GM18526 (cell line): Measurements from ENCODE around the gene UVRAG.
A peak's percentile ranks its signal among the peaks of the same experiment; 100 is the strongest.

Experiments used
- POLR2A ChIP-seq: IDR thresholded peaks from 3 replicates; pipeline ENCODE4 v1.6.1; 2011; ENCODE audit not compliant: insufficient read length; ENCODE audit errors: extremely low read depth

The UVRAG gene

DNA sequence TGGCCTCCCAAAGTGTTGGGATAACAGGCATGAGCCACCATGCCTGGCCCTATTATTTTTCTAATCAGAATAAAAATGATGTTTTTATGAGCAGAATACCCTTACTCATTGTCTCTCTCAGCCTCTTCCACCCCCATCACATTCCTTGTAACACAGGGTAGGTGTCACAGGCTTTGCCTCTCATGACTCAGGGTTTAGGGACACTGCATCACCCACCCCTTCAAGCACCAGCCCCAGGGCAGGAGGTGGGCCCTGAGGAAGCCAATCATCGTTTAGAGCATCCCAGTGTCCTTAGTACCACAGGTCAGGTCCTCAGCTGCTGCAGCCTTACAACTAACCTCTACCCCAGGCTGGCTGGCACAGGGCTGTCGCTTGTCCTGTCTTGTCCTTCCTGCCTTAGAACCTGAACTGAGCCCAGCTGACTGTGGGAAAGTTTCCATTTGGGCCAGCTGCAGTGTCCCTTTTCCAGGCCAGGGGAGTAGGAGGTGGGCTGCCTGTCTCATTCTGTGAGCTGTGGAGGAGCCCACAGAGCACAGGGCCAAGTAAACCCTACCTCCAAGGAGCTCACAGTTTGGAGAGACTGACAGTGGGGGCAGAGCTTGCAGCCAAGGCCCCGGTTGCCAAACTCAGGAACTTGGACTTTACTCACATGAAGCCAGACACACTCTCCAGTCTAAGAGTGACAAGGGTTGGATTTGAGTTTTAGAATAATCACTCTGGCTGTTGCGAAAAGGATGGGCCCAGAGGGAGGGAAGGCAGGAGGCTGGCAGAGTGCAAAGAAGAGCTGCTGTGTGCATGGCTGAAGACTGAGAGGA is 19.5 kb upstream of the UVRAG start:
- TF ChIP-seq POLR2A, result no peak

DNA sequence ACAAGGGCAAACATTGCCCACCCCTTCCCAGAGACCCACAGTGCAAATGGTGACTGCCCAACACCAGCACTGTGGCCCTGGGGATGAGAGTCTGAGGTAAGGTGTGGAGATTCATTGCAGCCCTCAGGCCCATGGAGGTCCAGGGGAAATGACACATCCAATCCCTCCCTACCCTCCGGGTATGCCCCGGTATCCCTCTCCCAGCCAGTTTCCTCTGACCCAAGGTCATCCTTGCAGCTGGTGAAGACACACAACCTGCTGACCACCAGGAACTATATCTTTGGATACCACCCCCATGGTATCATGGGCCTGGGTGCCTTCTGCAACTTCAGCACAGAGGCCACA is 18.9 kb upstream of the UVRAG start:
- TF ChIP-seq POLR2A, result no peak

DNA sequence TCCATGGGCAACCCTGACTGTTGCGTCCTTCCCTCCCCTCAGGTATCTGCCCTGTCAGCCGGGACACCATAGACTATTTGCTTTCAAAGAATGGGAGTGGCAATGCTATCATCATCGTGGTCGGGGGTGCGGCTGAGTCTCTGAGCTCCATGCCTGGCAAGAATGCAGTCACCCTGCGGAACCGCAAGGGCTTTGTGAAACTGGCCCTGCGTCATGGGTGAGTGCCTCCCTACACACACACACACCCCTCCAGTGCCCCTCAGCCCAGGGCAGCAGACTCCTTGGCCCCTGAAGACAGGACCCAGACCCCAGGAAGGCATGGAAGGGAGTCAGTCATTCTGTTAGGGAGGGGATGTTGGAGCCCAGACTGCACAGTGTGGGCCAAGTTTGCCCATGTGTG is 17.9 kb upstream of the UVRAG start:
- no peak for TF ChIP-seq POLR2A

DNA sequence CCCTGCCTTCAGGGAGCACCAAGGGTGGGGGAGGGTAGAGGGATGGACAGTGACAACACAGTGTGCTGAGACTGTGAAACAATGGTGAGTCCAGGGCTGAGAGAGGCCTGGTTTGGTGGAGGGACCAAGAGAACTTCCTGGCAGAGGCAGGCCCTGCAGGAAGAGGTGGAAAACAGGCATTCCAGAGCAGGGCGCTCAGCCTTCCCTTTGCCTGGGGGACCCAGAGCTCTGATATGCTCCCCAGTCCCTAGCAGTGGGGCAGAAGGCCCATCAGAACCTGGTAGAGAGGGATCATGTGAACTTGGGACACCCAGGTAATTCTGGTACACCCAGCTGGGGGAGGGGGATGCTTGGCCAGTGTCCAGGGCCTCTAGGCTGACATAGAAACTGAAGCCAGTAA is 17.2 kb upstream of the UVRAG start:
- TF ChIP-seq POLR2A, result no peak

DNA sequence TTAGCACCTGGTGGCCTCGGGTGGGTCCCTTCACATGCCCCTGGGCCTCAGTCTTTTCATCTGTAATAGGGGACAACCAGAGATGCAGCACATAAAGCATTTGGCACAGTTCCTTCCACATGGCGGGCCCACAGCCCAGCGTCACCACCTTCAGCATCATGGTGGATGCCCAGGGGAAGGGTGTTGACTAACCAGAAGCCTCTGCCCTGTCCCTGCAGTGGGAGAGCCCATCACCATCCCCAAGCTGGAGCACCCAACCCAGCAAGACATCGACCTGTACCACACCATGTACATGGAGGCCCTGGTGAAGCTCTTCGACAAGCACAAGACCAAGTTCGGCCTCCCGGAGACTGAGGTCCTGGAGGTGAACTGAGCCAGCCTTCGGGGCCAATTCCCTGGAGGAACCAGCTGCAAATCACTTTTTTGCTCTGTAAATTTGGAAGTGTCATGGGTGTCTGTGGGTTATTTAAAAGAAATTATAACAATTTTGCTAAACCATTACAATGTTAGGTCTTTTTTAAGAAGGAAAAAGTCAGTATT is 14.8 kb upstream of the UVRAG start:
- no peak for TF ChIP-seq POLR2A

DNA sequence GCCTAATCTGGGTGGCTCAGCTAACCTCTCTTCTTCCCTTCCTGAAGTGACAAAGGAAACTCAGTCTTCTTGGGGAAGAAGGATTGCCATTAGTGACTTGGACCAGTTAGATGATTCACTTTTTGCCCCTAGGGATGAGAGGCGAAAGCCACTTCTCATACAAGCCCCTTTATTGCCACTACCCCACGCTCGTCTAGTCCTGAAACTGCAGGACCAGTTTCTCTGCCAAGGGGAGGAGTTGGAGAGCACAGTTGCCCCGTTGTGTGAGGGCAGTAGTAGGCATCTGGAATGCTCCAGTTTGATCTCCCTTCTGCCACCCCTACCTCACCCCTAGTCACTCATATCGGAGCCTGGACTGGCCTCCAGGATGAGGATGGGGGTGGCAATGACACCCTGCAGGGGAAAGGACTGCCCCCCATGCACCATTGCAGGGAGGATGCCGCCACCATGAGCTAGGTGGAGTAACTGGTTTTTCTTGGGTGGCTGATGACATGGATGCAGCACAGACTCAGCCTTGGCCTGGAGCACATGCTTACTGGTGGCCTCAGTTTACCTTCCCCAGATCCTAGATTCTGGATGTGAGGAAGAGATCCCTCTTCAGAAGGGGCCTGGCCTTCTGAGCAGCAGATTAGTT is 14.2 kb upstream of the UVRAG start:
- no peak for TF ChIP-seq POLR2A

DNA sequence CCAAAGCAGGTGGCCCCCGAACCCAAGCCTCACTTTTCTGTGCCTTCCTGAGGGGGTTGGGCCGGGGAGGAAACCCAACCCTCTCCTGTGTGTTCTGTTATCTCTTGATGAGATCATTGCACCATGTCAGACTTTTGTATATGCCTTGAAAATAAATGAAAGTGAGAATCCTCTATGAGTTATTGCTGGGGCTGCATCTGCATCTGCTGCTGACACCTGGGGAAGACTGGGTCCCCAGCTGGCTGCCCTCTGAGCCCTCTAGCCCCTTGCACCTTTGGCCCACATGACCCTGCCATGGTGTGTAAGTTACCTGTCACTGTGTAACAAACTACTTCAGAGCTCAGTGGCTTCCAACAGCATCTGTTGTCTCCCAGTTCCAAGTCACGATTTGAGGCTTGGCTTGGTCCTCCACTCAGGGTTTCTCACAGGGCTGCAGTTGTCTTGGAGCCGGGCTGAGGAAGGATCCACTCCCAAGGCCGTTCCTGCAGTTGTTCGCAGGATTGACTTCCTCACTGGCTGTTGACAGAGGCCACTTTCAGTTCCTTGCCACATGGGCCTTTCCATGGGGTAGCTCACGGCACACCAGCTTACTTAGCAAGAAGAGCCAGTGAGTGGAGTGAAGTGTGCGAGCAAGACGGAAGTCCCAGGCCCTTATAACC is 13.5 kb upstream of the UVRAG start:
- no peak for TF ChIP-seq POLR2A

DNA sequence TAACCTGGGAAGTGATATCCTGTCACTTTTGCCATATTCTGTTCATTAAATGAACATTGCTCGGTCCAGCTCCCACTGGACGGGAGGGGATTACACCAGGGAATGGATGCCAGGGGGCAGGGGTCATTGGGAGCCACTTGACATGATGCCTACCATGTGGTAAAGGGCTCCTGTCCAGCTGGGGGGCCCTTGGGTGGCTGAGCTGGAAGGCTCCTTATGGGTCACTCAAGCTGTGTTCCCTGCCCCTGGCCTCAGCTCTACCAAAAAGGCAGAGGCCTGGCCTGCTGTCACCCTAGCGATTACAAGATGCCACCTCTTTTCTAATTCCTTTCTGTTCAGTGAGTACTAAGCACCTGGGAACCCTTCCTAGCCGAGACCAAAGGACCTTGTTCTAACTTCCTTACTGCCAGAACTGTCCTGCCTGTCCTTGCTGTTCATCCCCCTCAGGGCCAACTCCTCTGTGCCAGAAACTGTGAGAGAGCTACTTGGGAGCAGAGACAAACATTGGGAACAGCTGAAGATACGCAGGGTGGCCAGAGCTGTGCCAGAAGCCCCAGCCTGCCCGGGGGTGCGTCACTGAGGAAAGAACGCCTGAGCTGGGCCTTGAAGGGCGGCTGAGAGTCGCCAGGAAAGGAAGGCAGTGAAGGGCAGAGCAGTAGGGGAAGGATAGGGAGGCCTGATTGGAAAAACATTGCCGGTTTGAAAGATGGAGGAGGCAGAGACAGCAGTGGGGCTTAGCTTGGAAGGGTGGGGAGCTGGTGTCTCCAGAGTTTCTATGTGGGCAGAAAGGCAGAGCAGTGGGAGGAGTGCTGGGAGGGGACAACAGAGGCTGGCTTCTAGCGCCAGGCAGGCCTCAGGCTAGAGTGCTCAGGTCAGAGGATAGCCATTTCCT is 12.7 kb upstream of the UVRAG start:
- TF ChIP-seq POLR2A, result no peak

DNA sequence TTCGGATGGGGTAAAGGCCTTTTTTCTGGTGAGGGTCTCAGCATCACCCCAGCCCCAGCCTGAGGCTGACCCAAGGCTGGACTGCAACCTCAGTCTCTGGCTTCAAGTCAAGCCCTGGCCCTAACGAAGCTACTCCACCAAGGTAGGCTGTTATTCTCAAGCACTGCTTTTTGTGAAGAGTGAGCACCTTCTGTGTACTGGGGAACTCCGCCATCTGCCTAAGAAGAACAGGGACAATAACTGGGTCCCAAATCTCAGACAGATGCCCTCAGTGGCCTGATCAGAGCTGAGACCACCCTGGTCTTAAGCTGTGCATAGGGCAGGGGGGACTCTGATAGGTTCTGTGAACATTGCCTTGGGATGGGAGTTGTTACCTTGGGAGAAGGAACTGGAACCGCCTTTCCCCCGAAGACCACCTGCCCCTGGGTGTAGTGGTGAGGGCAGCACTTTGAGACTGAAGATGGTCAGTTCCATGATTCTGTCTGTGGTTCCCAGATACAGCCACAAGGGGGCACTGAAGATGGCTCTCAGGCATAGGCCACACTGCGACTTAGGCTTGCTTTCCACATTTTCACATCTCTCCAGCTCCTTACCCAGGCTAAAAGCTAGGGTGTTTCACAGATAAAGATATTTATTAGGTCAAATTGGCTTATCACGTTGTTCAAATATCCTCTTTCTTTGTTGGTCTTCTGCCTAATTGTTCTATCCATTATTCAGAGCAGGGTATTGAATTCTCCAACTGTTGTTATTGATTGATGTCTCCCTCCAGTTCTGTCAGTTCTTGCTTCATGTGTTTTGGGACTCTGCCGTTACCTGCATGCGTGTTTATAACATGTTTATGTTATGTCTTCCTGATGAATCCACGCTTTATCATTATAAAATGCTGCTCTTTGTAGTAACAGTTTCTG is 11.8 kb upstream of the UVRAG start:
- TF ChIP-seq POLR2A, result no peak

DNA sequence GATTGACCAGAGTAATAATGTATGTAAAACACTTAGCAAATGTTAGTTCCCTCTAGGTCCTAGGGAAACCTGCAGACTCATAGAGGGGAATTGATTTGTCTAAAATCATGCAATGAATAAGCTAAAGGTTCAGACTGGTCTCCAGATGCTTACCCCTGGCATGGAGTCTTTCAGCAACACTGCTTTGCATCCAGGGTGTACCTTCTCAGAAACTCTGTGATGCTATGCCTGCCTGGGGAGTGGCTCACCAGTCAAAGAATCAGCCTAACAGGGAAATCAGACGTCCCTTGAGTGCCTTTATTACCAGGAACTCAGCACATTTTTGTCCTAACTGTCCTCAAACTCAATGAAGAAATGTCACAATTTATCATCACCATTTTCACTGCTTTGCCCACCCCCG is 5.9 kb upstream of the UVRAG start:
- TF ChIP-seq POLR2A, result no peak

DNA sequence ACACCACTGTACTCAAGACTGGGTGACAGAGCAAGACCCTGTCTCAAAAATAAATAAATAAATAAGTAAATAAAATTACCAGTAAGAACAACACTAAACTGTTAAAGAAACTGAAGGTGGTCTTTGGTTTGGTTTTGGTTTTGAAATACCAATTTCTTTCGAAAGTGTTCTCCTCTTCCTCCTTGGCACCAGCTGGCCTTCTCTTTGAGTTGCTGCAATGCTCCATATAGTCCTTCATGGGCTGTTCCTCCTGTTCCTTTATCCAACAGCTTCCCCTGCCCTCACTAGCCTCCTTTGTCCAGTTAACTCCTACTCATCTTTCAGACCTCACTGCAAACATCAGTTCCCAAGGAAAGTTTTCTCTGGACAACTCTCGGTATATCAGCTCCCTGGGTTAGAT is 5.0 kb upstream of the UVRAG start:
- no peak for TF ChIP-seq POLR2A

DNA sequence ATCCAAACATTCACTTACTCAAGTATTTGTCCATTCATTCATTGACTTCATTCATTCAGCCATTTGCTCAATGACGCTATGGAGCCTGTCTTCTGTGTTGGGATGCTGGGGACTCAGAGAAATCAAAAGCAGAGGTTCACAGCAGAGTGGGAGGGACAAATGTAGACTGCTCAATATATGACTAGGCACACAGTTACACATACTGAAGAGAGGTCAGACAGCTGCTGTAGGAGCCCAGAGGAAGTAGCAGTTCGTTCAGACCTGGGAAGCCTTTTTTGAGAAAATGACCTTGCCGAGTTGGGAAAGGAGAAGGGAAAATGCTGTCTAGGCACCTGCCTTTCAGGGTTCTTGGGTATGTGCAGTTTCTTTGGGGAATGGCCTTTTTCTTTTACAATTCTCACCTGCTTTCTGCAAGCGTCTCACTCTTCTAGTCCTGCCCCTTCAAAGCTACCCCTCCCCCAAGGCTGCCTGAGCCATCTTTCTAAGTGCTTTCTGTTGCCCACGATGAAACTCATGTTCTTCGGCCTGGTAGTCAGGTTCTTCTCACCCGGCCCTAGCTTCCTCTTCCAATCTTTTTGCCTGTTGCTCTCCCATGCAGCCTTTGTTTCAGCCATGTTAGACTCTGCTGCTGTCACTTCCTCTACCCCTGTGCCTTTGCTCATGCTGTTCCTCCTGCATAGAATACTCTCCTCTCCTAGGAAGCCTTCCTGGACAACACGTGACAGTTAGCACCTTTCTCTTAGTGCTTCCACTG is 4.2 kb upstream of the UVRAG start:
- peak; percentile 19 for TF ChIP-seq POLR2A

DNA sequence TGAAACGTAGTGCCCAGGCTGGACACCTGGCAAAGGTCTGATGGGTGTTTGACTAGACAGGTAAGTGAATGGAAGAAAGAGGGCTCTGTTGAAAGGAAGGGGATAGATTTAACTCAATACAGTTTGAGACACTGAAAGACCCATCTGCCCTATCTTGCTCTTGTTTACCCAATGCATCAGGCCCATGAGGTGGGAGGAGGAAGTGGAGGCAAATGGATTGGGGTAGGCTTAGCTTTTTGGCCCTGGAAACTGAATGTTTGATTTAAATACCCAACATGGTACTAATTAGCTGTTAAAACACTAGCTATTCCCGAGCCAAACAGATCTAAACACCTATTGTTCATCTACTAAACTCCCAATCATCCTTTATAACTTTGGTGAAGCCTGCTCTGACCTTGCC is 3.5 kb upstream of the UVRAG start:
- no peak for TF ChIP-seq POLR2A
